Measurements from ENCODE around the gene HBS1L. TPM values are rescaled to one million over a fixed set of nuclear protein-coding genes. Genes with fewer than 3 reads are reported as not detected.

Gene HBS1L
- total and polyA plus RNA-seq, 2 experiments from 2014 or later: 43.0 to 70.6 TPM

- H3K9me2 ChIP-seq (replicated peaks; ENCODE audit: insufficient read depth): no peaks in the 10 kb centered on the region
- no peak for DNase-seq (ENCODE audit: low spot score)
- no peak overlapping the region for H3K27ac ChIP-seq
- H4K20me1 ChIP-seq (ENCODE audit: insufficient read depth, poor library complexity, severe bottlenecking): peaks cover 23% of the 10 kb centered on the region
- no peak overlapping the region for H2AFZ ChIP-seq
- whole genome bisulfite sequencing (ENCODE audit: low lambda C conversion rate, missing lambda C conversion rate): 94% methylated on average over 4 of the region's 4 CpGs
- H3K4me2 ChIP-seq: no peak overlapping the region
- no peaks in the 10 kb centered on the region for H3K27me3 ChIP-seq
- H3K9me3 ChIP-seq (ENCODE audit: low read depth): no peaks in the 10 kb centered on the region
- H3K4me3 ChIP-seq: no peak overlapping the region
- H3K36me3 ChIP-seq (replicated peaks; ENCODE audit: insufficient read depth, low read depth): no peaks in the 10 kb centered on the region
- no peaks in the 10 kb centered on the region for H3K4me1 ChIP-seq (ENCODE audit: insufficient read depth)
- H3K79me2 ChIP-seq: peaks cover 98% of the 10 kb centered on the region
- TF ChIP-seq CTCF (IDR thresholded peaks at IDR 0.05; ENCODE audit: poor library complexity) (no peak), EZH2 (IDR thresholded peaks at IDR 0.05; ENCODE audit: borderline replicate concordance) (no peak), EZH2phosphoT487 (IDR thresholded peaks at IDR 0.05; ENCODE audit: low read depth, severe bottlenecking, unreplicated experiment) (no peak)
Observed at GRCh38 chr6:135047336-135047735, 7.3 kb downstream of the HBS1L start.

- H3K79me2 ChIP-seq: peaks cover 96% of the 10 kb centered on the region
- H3K4me3 ChIP-seq: no peak overlapping the region
- DNase-seq (ENCODE audit: low spot score): no peak
- no peak overlapping the region for H2AFZ ChIP-seq
- H3K27ac ChIP-seq: no peak overlapping the region
- H3K4me2 ChIP-seq: no peak overlapping the region
- no peaks in the 10 kb centered on the region for H3K9me2 ChIP-seq (replicated peaks; ENCODE audit: insufficient read depth)
- no peaks in the 10 kb centered on the region for H3K27me3 ChIP-seq
- no peaks in the 10 kb centered on the region for H3K36me3 ChIP-seq (replicated peaks; ENCODE audit: insufficient read depth, low read depth)
- TF ChIP-seq EZH2phosphoT487 (IDR thresholded peaks at IDR 0.05; ENCODE audit: low read depth, severe bottlenecking, unreplicated experiment): no peak
- H3K4me1 ChIP-seq (ENCODE audit: insufficient read depth): no peaks in the 10 kb centered on the region
- WGBS (ENCODE audit: low lambda C conversion rate, missing lambda C conversion rate): 80% methylated on average over 2 of the region's 2 CpGs
- H4K20me1 ChIP-seq (ENCODE audit: insufficient read depth, poor library complexity, severe bottlenecking): peaks cover 21% of the 10 kb centered on the region
- no peaks in the 10 kb centered on the region for H3K9me3 ChIP-seq (ENCODE audit: low read depth)
Observed at GRCh38 chr6:135046912-135047311, 7.7 kb downstream of the HBS1L start.

- H3K4me1 ChIP-seq (ENCODE audit: insufficient read depth): no peaks in the 10 kb centered on the region
- H3K79me2 ChIP-seq: peaks cover 81% of the 10 kb centered on the region
- 87% methylated on average over 3 of the region's 3 CpGs for WGBS (ENCODE audit: low lambda C conversion rate, missing lambda C conversion rate)
- TF ChIP-seq CTCF (IDR thresholded peaks at IDR 0.05; ENCODE audit: poor library complexity): no peak
- peaks cover 20% of the 10 kb centered on the region for H4K20me1 ChIP-seq (ENCODE audit: insufficient read depth, poor library complexity, severe bottlenecking)
- H2AFZ ChIP-seq: no peak overlapping the region
- no peak overlapping the region for H3K27ac ChIP-seq
- H3K9me2 ChIP-seq (replicated peaks; ENCODE audit: insufficient read depth): no peaks in the 10 kb centered on the region
- no peak for DNase-seq (ENCODE audit: low spot score)
- no peak overlapping the region for H3K4me3 ChIP-seq
- no peaks in the 10 kb centered on the region for H3K27me3 ChIP-seq
- no peaks in the 10 kb centered on the region for H3K9me3 ChIP-seq (ENCODE audit: low read depth)
- H3K36me3 ChIP-seq (replicated peaks; ENCODE audit: insufficient read depth, low read depth): no peaks in the 10 kb centered on the region
- H3K4me2 ChIP-seq: no peak overlapping the region
Observed at GRCh38 chr6:135044639-135045038, 10.0 kb downstream of the HBS1L start.

GRCh38 chr6:135043846-135044245 is 10.8 kb downstream of the HBS1L start:
- Histone ChIP-seq H3K36me3 (replicated peaks; ENCODE audit: insufficient read depth, low read depth) (no peaks in the 10 kb centered on the region), H3K9me3 (ENCODE audit: low read depth) (no peaks in the 10 kb centered on the region), H3K27ac (no peak overlapping the region), H4K20me1 (ENCODE audit: insufficient read depth, poor library complexity, severe bottlenecking) (peaks cover 20% of the 10 kb centered on the region), H3K9me2 (replicated peaks; ENCODE audit: insufficient read depth) (no peaks in the 10 kb centered on the region), H3K4me2 (no peak overlapping the region), H3K27me3 (no peaks in the 10 kb centered on the region), H2AFZ (no peak overlapping the region), H3K4me1 (ENCODE audit: insufficient read depth) (no peaks in the 10 kb centered on the region), H3K79me2 (peaks cover 78% of the 10 kb centered on the region), H3K4me3 (no peak overlapping the region)
- 96% methylated on average over 2 of the region's 2 CpGs for WGBS (ENCODE audit: low lambda C conversion rate, missing lambda C conversion rate)
- DNase-seq (ENCODE audit: low spot score): no peak
- TF ChIP-seq EZH2 (IDR thresholded peaks at IDR 0.05; ENCODE audit: borderline replicate concordance): no peak
- TF ChIP-seq EZH2phosphoT487 (IDR thresholded peaks at IDR 0.05; ENCODE audit: low read depth, severe bottlenecking, unreplicated experiment): no peak
- TF ChIP-seq CTCF (IDR thresholded peaks at IDR 0.05; ENCODE audit: poor library complexity): no peak

Measured in hepatocyte (in vitro differentiated cells).